GM21825 (cell line): ENCODE results near the gene SKAP2.
A peak's percentile ranks its signal among the peaks of the same experiment; 100 is the strongest.

Source experiments
- ATAC-seq: cut with Tn5 transposase; IDR thresholded peaks from one replicate; pipeline ENCODE4 v1.9.1; 2021; ENCODE audit warnings: mild to moderate bottlenecking, moderate library complexity; ENCODE audit not compliant: unreplicated experiment

The SKAP2 gene

DNA sequence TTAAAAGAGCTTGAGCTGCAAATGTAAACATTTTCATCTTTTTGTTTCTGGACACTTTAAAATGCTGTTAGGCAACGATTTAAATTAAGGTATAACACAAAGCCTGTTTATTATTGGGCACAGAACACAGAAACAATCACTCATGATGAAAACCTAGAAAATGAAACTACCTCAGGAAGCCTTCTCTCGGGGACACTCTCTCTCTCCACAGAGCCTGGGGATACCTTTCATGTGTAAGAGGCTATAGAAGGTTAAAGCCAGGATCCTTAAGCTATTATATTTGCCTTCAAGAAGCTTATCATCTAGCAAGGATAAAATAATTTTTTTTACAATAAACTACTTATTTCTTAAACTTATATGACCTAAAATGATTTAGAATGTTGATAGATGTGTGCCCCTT lies 194.1 kb downstream of the SKAP2 start:
- no peak for ATAC-seq

DNA sequence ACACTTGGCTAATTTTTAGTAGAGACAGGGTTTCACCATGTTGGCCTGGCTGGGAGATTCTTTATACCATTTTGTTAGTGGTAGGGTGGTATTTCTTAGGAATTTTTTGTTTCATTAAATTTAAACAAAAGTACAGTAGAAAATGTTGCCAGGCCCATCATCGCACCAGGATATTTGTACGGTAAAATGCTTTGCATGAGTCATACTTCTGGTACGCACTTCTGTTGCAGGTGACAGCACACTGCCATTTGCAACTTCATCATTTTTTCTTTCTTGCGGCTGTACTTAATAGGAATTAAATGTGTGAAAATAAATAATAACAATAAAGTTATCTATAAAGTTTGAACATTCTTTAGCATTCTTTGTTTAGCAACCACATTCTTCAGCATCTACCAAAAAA lies 195.6 kb downstream of the SKAP2 start:
- ATAC-seq: no peak

DNA sequence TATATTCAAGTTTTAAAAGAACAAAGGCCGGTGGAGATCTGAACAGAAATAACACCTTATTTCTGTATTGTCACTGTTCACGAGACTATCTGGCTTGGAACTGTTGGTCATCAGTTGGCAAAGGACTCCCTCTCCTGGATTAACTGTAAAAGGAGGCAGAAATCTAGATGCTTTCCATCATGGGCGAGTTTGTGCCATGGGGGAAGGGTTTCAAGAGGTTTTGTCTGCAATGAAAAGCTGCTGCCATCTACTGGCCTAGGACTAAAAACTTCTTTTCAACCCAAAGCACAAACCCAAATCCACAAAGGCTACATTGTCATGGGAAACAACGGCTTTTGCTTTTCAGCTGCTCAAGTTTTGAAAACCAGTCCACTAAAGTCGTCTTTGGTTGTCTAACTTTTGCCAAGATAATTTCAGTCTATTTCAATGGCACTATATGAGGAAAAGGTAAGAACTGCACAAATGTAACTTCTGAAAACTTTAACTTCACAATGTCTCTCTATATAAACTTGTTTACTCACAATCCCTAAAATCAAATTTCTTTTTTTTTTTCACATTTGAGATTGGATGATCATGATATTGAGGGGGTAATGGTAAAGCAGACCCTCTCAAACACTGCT lies 196.8 kb downstream of the SKAP2 start:
- ATAC-seq: peak; percentile 51

DNA sequence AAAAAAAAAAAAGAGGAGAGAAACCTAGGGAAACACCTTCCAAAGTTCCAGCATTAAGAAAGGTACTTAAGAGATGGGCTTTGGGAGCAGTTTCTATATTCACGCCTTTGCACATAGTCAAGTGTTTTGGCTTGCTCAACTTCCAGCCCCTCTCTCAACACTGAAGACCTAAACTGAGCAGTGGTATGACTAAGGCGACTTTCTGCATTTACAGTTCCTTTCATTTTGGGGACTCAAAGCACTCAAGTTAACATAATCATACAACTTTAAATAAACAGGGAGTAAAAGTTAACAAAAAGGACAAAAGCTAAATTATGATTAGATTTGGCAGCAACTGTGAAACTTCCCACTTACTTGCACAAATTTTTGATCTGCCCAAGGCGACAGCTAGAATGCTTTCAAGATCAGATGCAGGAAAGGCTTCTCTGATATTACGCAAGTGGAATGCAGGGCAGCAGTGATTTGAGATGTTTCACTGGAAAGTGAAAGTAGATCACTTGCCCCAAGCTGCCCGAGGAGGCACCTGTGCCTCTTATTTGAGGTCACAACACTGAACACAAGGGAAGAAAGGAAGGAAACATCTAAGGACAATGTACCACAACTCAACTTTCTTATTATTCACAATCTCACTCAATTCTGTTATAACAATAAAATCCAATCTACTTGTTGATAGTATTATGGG lies 199.5 kb downstream of the SKAP2 start:
- peak; percentile 70 for ATAC-seq

DNA sequence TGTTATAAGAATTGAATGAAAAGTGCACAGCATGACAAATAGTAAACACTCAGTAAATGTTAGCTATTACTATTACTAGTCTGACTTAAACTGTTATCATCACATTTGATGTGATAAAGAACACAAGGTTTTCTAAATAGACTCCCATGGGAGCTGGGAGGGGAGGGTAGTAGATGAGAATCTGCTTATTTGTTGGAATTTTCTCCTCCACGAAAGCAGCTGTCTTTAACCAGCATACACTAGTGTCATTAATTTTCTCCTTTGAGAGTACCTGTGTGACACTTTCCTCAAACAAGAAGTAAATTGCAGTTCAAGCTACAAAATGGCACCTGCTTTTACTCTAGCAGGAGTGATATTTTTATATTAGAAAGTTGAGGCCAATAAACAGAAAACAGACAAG lies 200.1 kb downstream of the SKAP2 start:
- ATAC-seq: no peak

DNA sequence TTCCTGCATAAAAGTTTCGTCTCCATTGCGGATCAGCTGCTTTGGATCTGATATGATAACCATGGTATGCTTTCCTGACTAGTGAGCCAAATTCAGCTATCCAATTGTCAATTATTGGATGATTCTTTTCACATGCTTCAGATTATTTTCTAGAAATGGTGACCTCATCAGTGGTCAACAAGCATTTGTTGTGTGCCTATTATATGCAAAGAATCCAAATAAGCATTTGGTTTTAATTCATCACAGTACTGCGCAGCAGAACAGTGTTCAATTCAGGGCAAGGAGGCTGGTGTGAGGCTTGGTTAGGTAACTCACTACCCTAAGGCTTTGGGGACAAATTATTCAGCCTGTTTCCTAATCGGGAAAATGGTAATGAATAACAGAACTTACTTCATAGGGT lies 200.5 kb downstream of the SKAP2 start:
- no peak for ATAC-seq

DNA sequence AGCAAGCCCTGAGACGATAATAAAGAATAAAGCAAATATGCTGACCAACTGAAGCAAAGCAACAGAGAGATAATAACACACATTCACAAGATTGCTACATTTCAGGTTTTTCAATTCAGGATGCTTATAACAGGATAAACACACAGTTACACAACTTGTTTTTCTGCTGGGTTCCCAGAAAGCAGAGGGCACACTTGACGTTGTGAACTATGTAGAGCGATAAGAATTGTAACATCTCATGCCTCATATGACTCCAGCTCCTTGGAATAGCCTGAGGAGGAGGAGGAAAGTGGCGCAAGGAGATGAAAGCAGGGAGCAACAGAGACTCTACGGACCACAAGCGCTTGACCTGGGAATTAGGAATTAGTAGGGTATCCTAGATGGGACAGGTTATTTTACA lies 201.7 kb downstream of the SKAP2 start:
- ATAC-seq: no peak

DNA sequence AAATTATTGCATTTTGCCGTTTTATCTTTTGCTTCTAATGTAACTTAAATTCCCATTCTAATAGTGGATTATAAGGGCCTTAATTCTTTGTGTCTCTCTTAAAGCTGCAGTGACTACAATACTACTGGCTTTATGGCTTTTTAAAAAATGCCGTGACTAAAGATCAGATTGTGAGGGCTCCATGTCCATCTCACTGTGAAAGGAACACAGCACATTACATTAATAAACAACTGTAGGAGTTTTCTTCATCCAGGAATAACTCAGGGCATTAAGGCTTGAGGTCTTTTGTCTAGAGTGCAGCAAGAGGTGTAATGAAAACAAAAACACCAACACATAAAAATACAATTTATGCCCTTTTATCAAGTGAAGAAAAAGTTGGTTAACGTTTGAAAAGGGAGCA lies 205.3 kb downstream of the SKAP2 start:
- no peak for ATAC-seq

DNA sequence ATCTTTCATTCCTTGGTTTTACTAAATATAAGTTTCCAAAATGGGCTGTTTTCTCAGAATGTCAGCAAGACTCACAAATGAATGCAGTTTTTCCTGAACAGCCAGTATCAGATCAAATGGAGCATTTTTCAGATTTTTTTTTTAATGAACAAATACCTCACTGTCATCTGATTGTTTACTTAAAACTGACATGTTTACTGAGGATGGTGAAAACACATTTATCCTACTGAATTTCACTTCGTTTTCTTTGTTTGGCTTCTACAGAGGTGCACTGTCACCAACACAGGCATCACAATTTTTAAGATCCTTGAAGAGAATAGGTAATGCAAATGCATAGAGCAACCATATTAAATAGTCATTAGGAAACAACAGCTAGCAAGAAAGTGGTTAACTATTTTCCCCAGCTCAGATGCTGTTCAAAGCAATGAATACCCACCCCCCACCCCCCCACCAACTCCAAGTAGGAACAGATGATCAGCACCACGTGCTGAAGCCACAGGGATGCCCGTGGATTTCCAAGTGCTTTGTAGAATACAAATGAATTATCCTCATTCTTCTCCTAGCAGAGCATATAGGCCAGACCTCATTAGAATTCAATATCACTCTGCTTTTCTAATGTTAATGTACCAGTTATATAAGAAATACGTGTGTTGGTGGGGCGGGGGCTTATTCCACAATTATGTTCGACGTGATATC lies 205.9 kb downstream of the SKAP2 start:
- ATAC-seq: no peak

DNA sequence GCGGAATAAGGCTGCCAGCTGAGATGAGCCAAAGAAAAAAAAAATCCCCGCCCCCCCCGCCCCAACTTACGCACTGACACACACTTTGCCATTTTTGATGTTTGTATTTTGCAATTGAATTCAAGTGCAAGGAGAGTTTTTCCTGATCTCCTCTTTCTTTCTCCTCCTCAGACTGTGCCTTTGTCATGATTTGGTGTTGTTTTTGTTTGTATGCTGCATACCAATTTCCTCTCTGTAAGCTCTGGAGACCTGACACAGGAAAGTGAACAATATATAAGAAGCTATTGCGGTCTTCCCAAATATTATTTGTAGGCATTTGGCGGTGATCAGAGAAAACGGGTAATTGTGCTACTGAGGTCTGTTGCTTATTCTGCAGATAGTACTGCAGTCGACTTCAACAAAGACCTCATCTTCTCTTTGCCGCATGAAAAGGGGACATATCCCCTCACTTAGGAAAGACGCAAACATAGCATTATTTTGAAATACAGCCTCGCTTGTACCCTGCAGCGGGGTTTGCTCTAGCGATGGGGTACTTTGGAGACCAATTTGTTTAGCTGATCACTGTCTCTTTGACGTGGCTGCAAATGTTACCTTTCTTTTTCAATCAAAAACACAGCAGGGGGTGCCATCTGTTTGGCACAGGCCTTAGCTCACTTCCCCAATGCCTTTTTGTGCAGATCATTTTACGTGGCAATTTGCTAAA lies 206.6 kb downstream of the SKAP2 start:
- no peak for ATAC-seq

DNA sequence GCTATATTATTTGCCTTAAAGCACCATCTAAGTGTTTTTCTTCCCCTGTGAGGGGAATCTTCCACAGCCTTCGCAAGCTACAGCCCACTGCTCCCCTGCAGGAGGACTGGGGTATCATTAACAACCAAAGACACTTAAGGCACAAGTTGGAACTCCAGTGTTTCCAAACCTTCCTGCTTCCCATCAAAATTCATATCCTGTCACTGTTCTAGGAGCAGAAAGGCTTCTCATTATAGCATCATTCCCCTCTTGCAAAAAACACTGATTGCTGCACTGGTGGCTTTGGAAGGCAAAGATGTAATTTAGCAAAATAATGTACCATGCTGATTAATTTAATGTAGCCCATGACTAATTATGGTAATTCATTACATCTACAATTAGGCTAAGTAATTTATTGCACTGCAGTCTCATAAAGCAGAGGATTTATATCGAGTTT lies 207.2 kb downstream of the SKAP2 start:
- ATAC-seq: no peak

DNA sequence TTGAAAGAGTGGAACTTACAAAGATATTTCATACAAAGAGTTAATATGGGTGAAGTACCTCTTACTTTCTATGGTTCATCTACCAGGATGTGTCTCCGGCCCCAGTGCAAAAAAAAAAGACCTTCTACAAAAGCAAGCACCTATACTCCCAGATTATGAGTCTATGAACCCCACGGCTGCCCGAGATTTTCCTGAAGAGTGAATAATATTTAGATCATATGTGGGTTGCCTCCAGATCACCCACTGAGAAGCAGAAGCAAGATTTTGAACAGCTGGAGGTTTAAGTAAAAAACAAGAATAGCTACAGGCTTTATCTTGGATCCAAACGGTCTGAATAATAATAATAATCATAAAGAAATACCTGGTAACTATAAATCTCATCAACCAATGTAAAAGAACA lies 207.7 kb downstream of the SKAP2 start:
- no peak for ATAC-seq

DNA sequence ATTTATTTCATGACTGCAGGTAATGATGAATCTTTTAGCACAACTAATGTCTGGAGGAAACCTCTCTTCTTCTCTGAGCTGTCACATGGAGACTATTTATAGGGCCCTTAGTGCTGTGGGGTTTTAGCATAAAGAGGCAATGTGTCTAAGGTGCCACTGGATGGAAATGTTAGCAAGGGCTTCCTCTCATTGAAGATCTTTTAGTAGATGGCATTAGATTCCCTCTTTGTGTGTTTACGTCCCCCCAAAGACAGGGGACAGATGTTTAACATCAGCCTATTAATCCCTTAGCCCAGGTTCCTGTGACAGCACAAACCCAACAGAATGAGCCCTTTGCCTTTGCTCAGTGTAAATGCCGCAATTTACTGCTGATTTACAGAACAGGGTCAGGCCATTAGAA lies 208.6 kb downstream of the SKAP2 start:
- ATAC-seq: no peak

DNA sequence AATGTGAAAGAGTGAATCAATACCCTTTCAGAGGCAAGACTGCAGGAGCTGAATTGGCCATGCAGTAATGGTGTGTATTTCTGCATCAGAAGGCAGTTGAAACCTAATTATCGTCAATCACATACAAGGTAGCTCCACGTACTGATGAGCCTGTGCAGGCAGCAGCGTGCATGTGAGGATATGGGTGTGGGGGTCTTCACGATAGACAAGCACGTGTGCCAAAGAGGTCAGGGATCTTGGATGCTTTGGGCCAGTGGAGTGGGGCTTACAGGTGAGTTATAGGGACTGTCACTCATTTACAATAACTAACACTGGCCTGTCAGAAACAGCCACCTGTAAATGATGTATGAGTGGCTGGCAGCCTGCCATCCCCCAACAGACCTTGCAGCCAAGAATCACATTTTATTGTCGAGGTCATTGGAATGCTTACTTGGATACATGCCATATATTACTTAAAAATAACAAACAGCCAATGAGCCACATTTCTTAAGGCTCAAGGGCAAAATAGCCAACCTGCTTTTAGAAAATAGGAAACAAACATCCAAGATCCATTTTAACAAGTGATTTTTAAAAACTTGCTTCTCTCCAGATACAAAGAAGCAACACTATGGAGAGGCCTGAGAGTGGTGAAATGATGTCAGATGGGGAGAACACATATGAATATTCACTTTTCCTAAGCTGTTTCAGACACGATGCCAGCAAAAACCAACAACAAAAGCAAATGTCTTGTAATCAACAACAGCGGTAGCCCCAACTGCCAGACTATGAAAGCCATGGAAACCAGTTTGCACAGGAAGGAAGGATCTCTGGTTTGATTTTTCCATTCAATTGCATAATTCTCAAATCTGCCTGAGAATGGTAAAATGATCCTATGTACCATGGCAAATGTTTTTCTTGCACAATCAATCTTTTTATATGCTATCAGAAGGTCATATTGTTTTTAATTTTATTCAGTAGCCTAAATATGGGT lies 210.7 kb downstream of the SKAP2 start:
- ATAC-seq: no peak

DNA sequence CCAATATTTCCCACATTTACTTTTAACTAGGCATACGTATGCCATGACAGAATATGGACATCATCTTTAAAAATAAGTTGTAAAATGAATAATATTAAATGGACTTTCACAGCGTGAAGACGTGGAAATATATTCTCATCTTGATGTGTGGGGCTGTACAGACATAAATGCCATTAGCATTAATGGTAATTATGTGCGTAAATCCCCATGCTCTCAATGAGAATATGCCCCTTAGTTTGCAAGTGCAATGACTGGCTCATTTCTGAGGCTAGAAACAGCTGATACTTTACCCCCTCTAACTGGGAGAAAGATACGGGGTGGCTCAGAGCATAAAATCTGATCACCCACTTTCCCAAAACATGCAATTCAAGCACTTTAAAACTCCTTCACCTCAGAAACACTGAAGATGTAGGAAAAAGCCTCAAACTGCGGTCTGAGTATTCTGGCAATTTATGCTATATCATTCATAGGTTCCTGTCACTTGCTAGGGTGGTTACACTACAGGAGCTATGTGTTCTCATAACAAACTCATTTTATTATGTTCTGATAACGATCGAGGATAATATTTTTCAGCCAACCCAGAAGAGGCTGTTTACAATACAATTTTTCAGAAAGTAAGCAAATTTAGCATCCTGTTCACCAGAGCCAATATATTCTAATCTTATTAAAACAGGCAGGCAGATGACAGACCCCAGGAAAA lies 211.8 kb downstream of the SKAP2 start:
- ATAC-seq: no peak

DNA sequence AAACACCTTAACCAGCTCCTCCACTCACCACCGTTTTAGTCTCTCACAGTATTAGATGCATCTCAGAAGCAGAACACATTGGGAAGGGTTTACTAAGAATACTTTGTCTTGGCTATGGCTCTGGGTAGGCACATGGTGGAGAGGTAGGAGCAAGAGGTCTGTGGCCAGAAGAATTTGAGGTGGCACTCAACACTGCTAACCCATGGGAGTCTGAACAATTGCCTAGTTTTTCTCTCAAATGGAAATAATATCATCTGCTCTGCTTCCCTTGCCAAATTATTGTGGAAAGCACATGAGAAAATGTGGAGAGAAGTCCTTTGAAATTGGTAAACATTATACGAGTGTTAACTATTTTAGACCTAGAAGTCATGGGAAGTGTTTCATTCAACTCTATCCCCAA lies 214.3 kb downstream of the SKAP2 start:
- no peak for ATAC-seq

DNA sequence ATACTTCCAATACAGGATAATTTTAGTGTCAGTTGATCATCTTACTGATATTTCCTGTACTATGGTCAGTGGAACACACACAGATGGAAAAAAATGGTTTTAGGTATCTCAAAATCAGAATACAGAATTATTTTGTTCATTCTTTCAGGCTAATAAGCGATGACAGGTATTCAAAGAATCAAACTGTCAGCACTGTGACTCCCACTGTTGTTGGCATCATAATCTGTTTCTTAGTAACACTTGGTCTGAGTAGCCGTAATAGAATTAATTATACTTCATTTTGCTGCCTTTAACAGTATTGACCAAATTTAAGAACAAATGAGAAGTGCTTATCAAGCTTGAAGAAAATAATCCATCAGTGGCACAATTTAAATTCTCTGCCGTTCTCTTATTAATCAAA lies 215.0 kb downstream of the SKAP2 start:
- no peak for ATAC-seq

DNA sequence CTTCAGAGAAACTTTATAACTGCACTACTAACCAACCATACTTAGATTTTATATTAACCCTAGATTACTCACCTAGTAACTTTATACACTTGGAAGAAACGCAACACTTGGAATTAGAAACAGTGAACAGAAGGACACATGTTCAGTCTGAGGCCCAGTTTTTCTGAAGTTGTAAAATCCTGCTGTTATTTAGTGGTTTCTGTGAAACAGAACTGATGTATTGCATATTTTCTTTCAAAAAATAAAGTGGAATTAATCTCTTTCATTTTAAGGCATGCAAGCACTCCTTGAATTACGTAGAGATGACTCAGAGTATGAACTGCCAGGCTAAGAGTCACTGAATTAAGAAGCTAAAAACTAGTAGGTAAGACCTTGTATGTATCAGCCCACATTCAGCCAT lies 215.8 kb downstream of the SKAP2 start:
- ATAC-seq: no peak

DNA sequence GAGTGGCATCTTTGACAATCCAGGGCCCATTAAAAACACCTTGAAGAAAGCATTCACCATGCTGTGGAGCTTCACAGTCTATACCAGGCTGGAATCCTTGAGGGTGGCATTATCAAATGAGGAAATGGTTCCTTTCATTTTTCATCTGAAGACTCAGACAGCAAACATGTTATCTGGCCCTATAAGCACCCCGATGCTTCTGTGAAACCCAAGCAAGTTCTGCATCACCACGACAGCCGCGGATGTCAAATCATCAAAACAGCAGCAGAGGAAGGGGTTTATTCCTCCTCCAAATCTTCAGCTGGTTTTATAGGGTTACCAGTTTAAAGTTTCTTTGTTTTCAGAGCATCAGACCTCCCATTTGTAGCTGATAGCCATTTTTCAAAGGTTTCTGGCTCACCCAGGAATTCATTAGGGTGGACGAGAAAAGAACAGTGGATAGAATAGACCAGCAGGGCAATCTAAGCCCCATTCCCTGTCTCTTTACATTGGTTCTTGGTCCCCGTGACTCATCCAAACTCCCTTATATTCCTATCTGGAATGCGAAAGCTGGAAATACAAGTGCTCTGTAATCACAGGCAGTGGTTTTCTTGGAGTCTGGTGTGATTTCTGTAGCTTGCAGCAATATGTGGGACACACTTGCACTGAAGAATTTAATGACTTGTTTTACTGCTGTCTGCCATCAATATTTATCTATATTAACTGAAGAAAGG lies 217.9 kb downstream of the SKAP2 start:
- no peak for ATAC-seq
